RWPE2 (cell line): ENCODE measurements around the gene YOD1.

Experiments used
- ATAC-seq: fragments of 200-7000 bp; cut with Tn5 transposase; 3 replicates; pipeline ENCODE4 v1.9.1; 2021; ENCODE audit warnings: low read depth
- DNase-seq: peaks from one replicate; pipeline ENCODE4 v3.0.0-alpha.2; 2020; ENCODE audit warnings: low spot score
- H3K27ac ChIP-seq: fragments of 450-650 bp; 2 replicates; pipeline ENCODE4 v1.5.1; 2017; ENCODE audit warnings: mild to moderate bottlenecking; ENCODE audit not compliant: poor library complexity, severe bottlenecking
- H3K27me3 ChIP-seq: fragments of 250-450 bp; sonication (Bioruptor Pico); 2 replicates; pipeline ENCODE4 v1.5.1; 2021; ENCODE audit warnings: mild to moderate bottlenecking, moderate library complexity; ENCODE audit not compliant: insufficient read depth, poor library complexity, severe bottlenecking
- H3K36me3 ChIP-seq: fragments of 250-450 bp; sonication (Bioruptor Pico); 2 replicates; pipeline ENCODE4 v1.5.1; 2020; ENCODE audit warnings: low read depth, mild to moderate bottlenecking, moderate library complexity
- H3K4me1 ChIP-seq: fragments of 250-450 bp; sonication (Bioruptor Pico); 2 replicates; pipeline ENCODE4 v1.5.1; 2021; ENCODE audit warnings: mild to moderate bottlenecking, moderate library complexity; ENCODE audit not compliant: insufficient read depth, poor library complexity, severe bottlenecking
- H3K4me3 ChIP-seq: fragments of 250-450 bp; sonication (Bioruptor Pico); 2 replicates; pipeline ENCODE4 v1.5.1; 2021; ENCODE audit warnings: mild to moderate bottlenecking, moderate library complexity; ENCODE audit not compliant: severe bottlenecking
- H3K9me3 ChIP-seq: fragments of 250-450 bp; sonication (Bioruptor Pico); 2 replicates; pipeline ENCODE4 v1.5.1; 2021; ENCODE audit warnings: mild to moderate bottlenecking, moderate library complexity; ENCODE audit not compliant: severe bottlenecking
- TF ChIP-seq, protein P1 (sequence below): fragments of 450-650 bp; IDR thresholded peaks from one replicate; pipeline ENCODE4 v1.5.1; 2017; ENCODE audit warnings: mild to moderate bottlenecking, moderate library complexity; ENCODE audit not compliant: poor library complexity, severe bottlenecking

YOD1 gene

GRCh38 chr1:207089627-207090355 is 38.8 kb upstream of the YOD1 start:
- Histone ChIP-seq H3K9me3 (no peaks in the 10 kb centered on the region), H3K4me1 (peaks cover 3% of the 10 kb centered on the region), H3K27ac (no peak overlapping the region), H3K4me3 (no peak overlapping the region), H3K27me3 (no peaks in the 10 kb centered on the region), H3K36me3 (no peaks in the 10 kb centered on the region)
- DNase-seq: no peak
- no peak for ATAC-seq
- TF ChIP-seq, protein P1, sequence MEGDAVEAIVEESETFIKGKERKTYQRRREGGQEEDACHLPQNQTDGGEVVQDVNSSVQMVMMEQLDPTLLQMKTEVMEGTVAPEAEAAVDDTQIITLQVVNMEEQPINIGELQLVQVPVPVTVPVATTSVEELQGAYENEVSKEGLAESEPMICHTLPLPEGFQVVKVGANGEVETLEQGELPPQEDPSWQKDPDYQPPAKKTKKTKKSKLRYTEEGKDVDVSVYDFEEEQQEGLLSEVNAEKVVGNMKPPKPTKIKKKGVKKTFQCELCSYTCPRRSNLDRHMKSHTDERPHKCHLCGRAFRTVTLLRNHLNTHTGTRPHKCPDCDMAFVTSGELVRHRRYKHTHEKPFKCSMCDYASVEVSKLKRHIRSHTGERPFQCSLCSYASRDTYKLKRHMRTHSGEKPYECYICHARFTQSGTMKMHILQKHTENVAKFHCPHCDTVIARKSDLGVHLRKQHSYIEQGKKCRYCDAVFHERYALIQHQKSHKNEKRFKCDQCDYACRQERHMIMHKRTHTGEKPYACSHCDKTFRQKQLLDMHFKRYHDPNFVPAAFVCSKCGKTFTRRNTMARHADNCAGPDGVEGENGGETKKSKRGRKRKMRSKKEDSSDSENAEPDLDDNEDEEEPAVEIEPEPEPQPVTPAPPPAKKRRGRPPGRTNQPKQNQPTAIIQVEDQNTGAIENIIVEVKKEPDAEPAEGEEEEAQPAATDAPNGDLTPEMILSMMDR: no peak

DNA sequence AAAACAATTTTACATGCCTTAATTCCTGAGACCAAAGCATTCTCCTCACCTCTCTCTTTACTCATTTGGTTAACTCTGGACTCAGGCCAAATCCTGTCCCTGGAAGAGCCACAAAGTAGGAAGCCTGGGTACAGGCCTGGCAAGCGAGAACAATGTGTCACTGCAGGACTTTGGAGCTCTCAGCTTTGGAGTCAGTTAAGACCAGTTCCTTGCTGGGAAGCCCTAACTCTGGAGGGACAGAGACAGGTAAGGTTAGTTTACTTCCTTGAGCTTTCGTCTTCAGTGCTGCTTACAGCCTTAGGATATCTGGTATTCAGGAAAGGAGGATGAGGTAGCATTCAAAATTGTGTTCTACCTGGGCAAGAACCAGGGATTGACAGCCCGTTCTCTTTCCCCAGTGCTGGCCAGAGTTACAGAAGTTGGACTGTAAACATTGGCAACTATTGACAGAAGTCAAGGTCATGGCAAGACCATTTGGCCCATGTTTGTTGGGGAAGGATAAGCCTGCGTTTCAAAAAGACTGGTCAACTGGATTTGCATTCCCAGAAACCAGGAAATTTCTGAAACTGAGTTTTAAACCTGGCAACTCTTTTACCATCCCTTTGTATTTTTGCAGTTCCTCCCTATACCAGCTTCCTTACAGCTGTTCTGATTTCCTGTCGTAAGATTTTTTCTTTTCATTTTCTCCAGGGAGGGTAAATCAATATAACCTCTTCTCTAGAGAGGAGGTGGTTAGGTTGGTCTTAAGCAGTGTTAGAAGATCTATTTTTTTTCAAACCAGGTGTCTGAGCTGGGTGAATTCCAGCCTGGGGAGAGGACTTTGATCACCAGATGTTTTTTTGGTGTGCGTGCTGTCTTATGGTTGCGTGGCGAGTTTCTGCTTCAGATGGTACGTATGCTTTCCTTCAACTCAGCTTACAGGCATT is 38.0 kb upstream of the YOD1 start, which contains the start of gene C4BPB:
Gene C4BPB, plus strand, starts transcription at position 160 of the 926 bp plus-strand sequence. Its CDS starts 672 bp downstream, at position 832.
- H3K9me3 ChIP-seq: no peaks in the 10 kb centered on the region
- peaks cover 3% of the 10 kb centered on the region for H3K4me1 ChIP-seq
- TF ChIP-seq, protein P1: no peak
- ATAC-seq (no peak), DNase-seq (no peak)
- no peak within 1 kb of the TSS for H3K4me3 ChIP-seq
- H3K36me3 ChIP-seq: no peaks in the 10 kb centered on the region
- no peaks in the 10 kb centered on the region for H3K27me3 ChIP-seq
- no peak within 1 kb of the TSS for H3K27ac ChIP-seq

- no peak overlapping the region for H3K27ac ChIP-seq
- DNase-seq: no peak
Observed at GRCh38 chr1:207088161-207088560, 37.2 kb upstream of the YOD1 start.

DNA sequence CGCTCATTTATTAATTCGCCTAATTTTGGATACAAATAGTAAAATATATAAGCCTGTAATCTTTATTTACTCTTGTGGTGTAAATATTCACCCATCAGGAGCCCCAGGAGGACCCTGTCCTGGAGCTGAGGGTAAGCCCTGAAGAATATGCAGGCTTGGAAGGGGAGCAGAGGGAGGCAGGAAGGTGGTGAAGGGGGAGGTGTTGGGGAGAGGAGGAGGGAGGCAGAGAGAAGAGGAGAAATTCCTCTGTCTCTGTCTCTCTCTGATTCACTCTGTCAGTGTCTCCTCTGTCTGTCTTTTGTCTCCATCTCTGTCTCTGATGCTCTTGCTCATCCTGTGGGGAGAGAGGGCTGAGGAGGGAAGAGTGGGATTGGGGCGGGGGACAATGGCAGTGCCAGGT is 34.9 kb upstream of the YOD1 start:
- Histone ChIP-seq H3K36me3 (no peaks in the 10 kb centered on the region), H3K27me3 (no peaks in the 10 kb centered on the region), H3K9me3 (no peaks in the 10 kb centered on the region), H3K27ac (no peak overlapping the region), H3K4me1 (peaks cover 3% of the 10 kb centered on the region), H3K4me3 (no peak overlapping the region)
- TF ChIP-seq, protein P1: no peak
- ATAC-seq (no peak), DNase-seq (no peak)

More at GRCh38 chr1:207088161-207088560, 37.2 kb upstream of the YOD1 start:
- peaks cover 3% of the 10 kb centered on the region for H3K4me1 ChIP-seq
- H3K4me3 ChIP-seq: no peak overlapping the region
- no peaks in the 10 kb centered on the region for H3K36me3 ChIP-seq
- TF ChIP-seq, protein P1: no peak
- no peak for ATAC-seq
- no peaks in the 10 kb centered on the region for H3K9me3 ChIP-seq
- no peaks in the 10 kb centered on the region for H3K27me3 ChIP-seq
